GM18870 (cell line): ENCODE results near the gene ATP7B.
"Not testable (repeated sequence)": the region's sequence is repeated elsewhere in the genome, so short reads cannot be mapped to it uniquely, and the experiment has no call there.

ENCODE experiments used
- ATAC-seq: cut with Tn5 transposase; IDR thresholded peaks from one replicate; pipeline ENCODE4 v1.9.1; 2021; ENCODE audit warnings: moderate library complexity; ENCODE audit not compliant: unreplicated experiment

The ATP7B gene

DNA sequence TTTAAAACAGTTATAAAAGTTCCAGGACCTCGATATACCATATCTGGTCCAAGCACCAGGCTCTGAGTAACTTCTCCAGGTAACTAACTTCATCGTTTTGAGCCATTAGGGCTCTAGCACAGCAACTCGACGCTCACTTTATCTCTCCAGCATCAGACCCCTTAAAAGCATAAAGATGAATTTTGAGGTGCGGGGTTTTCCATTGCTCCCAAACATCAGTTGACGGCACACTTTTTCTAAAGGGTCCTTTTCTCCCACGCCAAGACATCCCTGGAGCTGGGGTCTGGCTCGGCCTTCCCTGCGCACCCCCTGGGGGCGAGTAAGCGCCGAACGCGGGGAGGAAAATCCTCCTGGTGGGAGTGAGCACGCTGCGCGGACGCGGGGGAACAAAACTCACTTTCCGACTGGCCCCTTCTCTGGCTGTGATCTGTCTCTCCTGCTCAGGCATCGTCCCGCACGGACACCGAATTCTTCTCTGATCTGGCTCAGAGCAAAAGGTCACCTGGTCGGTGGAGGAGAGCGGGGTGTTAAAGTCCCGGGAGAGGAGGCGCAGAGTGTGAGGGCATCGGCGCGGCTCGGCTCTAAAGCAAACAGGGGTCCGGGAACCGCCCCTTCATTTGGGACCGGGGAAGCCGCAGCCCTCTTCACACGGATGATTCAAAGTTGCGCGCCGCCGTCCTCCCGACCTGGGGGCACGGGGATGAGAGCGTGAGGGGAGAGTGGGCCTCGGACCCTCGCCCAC is at the start of gene ATP7B:
ATP7B (minus strand) TSS at position 561 of the 742 bp plus-strand sequence; CDS start at position 448, 113 bp downstream.
- no peak for ATAC-seq

DNA sequence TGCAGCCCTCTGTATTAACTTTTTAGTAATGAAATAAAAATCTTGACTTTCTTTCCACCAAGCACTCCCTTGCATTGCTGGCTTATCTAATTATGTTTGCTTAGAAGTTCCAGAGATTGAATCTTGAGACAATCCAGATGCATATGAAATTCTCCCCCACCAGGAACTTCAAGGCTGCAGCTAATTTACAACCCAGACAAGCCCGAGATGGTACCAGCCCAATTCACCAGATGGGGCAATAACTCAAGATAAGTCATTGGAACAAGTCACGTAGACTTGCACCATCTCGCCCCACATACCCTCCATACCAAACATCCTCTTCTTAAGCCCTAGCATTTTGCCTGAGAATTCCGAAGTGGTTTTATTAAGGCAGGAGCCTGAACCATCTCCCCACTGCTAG is 42.2 kb upstream of the ATP7B start:
- ATAC-seq, result no peak

DNA sequence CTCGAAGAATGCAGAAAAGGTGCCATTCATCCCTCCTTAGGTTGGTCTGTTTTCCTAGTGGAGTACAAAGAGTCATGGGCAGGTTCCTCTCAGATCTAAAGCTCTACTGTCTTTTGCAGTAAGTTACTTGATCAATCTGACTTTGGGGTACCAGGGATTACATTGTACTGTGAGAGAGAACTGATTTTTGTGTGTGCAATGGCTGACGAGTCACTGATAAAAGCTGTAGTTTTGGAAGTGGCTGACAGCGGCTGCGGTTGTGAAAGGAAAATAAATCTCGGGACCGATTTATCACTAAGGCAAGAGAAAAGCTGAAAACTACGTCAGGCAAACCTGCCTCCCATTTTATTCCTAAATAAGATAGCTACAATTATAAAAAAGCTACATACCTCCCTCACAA is 40.1 kb upstream of the ATP7B start:
- ATAC-seq, result no peak

- ATAC-seq, result no peak
Observed at GRCh38 chr13:52048516-52048915, 37.3 kb upstream of the ATP7B start.

DNA sequence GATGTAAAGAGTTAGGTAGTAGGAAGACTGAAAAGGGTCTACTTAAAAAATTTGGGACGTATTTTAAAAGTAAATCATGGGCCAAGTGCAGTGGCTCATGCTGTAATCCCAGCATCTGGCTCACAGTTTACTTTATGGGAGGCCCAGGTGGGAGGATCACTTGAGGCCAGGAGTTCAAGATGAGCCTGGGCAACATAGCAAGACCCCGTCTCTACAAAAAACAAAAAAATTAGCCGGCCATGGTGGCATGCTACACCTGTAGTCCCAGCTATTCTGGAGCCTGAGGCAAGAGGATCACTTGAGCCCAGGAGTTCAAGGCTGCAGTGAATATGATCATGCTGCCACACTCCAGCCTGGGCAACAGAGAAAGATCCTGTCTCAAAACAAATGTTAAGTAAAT is 36.2 kb upstream of the ATP7B start:
- no peak for ATAC-seq

DNA sequence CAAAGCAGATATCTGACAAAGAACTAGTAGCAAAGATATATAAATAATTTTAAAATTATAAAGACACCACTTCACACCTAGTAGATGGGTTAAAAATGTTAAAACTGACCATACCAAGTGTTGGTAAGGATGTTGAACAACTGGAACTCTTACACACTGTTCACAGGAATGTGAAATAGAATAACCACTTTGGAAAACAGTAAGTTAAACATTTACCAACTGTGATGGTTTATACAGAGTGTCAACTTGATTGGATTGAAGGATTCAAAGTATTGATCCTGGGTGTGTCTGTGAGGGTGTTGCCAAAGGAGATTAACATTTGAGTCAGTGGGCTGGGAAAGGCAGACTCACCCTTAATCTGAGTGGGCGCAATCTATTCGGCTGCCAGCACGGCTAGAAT is 32.4 kb upstream of the ATP7B start:
- no peak for ATAC-seq

DNA sequence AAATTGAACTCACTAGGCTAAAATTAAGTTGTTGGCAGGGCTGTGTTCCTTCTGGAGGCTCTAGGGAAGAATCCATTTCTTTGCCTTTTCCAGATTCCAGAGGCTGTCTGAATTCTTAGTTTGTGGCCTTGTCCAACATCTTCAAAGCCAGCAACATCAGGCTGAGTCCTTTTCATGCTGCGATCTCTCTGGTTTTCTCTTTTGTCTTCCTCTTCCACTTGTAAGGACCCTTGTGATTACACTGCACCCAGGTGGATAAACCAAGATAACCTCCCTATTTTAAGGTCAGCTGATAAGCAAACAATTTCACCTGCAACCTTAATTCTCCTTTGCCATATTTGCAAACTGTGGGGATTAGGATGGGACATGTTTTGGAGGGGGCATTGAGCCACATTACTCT is 24.8 kb upstream of the ATP7B start:
- no peak for ATAC-seq

- no peak for ATAC-seq
Observed at GRCh38 chr13:52034616-52035226, 23.5 kb upstream of the ATP7B start.

GRCh38 chr13:52033039-52033438 is 21.8 kb upstream of the ATP7B start:
- no peak for ATAC-seq

DNA sequence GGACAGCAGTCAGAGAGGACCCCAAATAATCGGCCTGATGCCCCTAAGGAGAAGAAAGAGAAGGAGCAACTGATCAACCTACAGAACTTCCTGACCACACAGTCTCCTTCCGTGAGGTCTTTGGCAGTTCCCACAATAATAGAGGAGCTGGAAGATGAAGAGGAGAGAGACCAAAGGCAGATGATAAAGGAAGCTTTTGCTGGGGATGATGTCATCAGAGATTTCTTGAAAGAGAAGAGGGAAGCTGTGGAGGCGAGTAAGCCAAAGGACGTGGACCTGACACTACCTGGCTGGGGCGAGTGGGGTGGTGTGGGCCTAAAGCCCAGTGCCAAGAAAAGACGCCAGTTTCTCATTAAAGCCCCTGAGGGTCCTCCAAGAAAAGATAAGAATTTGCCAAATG is 19.2 kb upstream of the ATP7B start:
- ATAC-seq, result not testable (repeated sequence)

DNA sequence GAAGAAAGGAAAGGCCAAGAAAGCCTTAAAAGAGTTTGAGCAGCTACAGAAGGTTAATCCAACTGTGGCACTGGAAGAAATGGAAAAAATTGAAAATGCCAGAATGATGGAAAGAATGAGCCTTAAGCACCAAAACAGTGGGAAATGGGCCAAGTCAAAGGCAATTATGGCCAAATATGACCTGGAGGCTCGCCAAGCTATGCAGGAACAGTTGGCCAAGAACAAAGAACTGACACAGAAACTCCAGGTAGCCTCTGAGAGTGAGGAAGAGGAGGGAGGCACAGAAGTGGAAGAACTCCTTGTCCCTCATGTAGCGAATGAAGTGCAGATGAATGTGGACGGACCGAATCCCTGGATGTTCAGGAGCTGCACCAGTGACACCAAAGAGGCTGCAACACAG is 18.3 kb upstream of the ATP7B start:
- ATAC-seq, result no peak

GRCh38 chr13:52027832-52028231 is 16.6 kb upstream of the ATP7B start:
- ATAC-seq, result no peak

DNA sequence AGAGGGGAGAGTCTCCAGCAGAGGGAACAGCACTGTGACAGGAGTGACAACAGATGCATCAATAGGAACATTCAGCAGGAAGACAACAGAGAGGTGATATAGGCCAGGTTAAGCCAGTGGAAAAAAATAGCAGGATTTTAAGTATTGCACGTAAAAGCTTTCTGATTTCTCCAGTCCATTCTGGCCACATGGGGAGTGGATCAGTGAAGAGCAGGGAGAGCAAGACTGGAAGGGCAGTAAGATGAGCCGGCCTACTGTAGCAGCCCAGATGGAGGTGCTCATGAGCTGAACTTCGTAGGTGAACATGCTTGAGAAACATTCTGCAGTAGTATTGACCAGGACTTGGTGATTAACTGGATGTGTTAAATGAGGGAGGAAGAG is 15.0 kb upstream of the ATP7B start:
- ATAC-seq, result no peak

DNA sequence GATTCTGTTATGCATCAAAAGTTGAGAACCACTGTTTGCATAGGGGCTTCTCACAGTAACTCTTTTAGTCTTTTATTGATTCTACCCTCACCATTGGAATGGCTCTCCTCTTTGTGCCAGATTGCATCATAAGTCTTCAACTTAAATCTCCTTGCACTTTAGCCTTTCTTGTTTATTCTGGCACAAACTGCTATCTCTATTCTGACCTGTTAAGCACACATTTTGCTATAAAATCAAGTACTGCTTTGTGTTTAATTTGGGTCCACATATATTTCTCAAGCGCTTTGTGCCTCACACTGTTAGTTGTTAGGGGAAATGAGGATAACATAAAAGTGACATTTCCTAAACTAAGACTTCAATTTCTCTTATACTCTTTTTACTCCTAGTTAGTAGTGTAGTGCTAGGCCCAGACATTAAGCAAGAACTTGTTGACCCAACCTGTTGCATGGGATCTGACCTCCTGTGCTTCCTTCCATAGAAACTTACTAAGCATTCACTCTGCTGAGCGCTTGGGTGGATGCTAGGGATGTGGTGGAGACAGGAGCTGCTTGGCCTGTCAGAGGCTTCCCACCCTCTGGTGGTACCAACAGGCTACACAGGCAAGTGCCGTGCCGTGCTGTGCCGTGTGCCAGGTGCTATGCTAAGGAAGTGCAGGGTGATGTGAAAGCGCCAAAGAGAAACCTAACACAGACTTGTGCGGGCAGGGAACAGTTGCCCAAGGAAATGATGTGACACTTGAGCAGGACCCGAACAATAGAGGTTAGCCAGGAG is 14.4 kb upstream of the ATP7B start:
- no peak for ATAC-seq

GRCh38 chr13:52024481-52024880 is 13.2 kb upstream of the ATP7B start, which contains the start of gene UTP14C:
TSS of gene UTP14C (plus strand) at chr13:52024691. CDS start at chr13:52028805, 4,114 bp downstream.
- ATAC-seq, result no peak

GRCh38 chr13:52022356-52022755 is 11.1 kb upstream of the ATP7B start:
- no peak for ATAC-seq

- no peak for ATAC-seq
Observed at GRCh38 chr13:52020191-52020590, 8.9 kb upstream of the ATP7B start.

GRCh38 chr13:52016296-52016695 is 5.0 kb upstream of the ATP7B start:
- ATAC-seq, result no peak

DNA sequence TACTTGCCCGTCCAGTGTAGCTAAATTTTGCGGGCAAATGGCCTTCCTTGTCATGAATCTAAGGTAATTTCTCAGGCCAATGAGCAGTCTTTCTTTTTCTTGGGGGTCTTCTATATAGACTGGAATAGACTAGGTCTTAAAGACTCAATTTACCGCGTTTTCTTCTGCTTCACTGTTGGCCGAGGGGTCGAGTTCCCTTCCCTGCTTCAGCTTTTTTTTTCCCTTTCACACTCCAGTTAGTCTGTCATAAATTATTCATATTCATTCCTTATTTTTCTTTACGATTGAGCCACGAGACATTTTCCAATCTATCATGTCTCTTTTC is 1.2 kb upstream of the ATP7B start:
- ATAC-seq, result no peak

DNA sequence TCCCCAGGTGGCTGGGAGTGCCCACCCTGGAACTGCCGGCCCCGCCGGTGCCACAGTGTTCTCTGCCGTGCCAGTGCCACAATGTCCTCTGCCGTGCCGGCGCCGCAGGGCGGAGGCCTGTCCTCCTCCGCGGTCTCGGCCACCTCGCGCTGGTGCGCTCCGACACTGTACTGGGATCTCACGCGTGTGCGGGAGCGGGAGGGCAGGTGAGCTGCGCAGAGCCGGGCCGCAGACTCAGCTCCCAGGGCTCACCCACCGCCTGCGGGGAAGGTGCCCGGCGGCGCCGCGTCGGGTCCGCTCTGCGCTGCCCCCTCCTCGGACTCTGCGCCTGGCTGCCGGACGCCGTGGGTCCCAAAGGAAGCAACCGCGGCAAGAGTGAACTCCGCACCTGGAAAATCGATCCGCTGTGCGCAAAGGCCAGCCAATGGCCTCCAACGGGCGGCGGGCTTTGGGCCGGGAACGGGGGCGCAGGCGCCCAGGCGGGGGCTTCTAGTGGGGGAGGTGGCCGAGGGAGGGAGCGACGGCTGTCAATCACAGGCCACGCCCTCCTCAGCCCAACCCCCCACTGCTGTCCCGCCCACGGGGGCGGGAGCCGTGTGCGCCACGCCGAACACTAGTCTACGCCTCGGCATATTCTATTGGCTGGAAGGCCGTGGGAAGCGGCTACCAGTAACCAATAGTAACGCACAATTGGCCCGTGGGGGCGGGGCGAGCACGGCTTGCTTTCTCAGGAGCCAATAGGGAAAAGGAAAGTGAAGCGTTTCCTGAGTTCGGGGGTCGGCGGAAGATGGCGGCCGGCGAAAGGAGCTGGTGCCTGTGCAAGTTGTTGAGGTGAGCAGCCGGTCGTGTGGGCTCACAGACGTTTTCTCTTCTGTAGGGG is 622 bp upstream of the ATP7B start, which contains the start of gene ALG11:
ALG11 (plus strand) TSS at position 767 of the 880 bp plus-strand sequence; CDS start at position 788, 21 bp downstream.
- peak; percentile 99 for ATAC-seq

GRCh38 chr13:52009946-52010345 is 1.3 kb downstream of the ATP7B start:
- ATAC-seq, result no peak
